Midbrain (tissue), 1 donor: Measurements from ENCODE around the gene NADSYN1.
A peak's percentile ranks its signal among the peaks of the same experiment; 100 is the strongest.
"Not testable (repeated sequence)": the region's sequence is repeated elsewhere in the genome, so short reads cannot be mapped to it uniquely, and the experiment has no call there.

ENCODE experiments used
- DNase-seq: peaks from one replicate; lab custom pipeline; 2025; lab: John Stamatoyannopoulos, UW

Gene NADSYN1

GRCh38 chr11:71453037-71453917 lies at the start of gene NADSYN1:
TSS of gene NADSYN1 (plus strand) at chr11:71453203. CDS start at chr11:71453297, 94 bp downstream.
- DNase-seq = peak; percentile 98

- no peak for DNase-seq
Measured at GRCh38 chr11:71404209-71404608, 48.8 kb upstream of the NADSYN1 start.

- no peak for DNase-seq
Measured at GRCh38 chr11:71406681-71407080, 46.3 kb upstream of the NADSYN1 start.

GRCh38 chr11:71407356-71407755 lies 45.6 kb upstream of the NADSYN1 start:
- DNase-seq = no peak

- DNase-seq = no peak
Measured at GRCh38 chr11:71408826-71409225, 44.2 kb upstream of the NADSYN1 start.

GRCh38 chr11:71410363-71410966 lies 42.5 kb upstream of the NADSYN1 start:
- no peak for DNase-seq

- DNase-seq = no peak
Measured at GRCh38 chr11:71414645-71415044, 38.4 kb upstream of the NADSYN1 start.

GRCh38 chr11:71418643-71419042 lies 34.4 kb upstream of the NADSYN1 start:
- no peak for DNase-seq

- DNase-seq = peak; percentile 24
Measured at GRCh38 chr11:71420455-71421241, 32.4 kb upstream of the NADSYN1 start.

- DNase-seq = no peak
Measured at GRCh38 chr11:71421392-71421950, 31.5 kb upstream of the NADSYN1 start.

GRCh38 chr11:71422318-71422717 lies 30.7 kb upstream of the NADSYN1 start:
- not testable (repeated sequence) for DNase-seq

GRCh38 chr11:71423181-71423790 lies 29.7 kb upstream of the NADSYN1 start:
- no peak for DNase-seq

- no peak for DNase-seq
Measured at GRCh38 chr11:71425409-71425808, 27.6 kb upstream of the NADSYN1 start.

GRCh38 chr11:71425860-71426259 lies 27.1 kb upstream of the NADSYN1 start:
- DNase-seq = no peak

GRCh38 chr11:71426413-71426812 lies 26.6 kb upstream of the NADSYN1 start:
- DNase-seq = no peak

GRCh38 chr11:71428861-71429435 lies 24.1 kb upstream of the NADSYN1 start:
- no peak for DNase-seq

- DNase-seq = no peak
Measured at GRCh38 chr11:71429701-71430100, 23.3 kb upstream of the NADSYN1 start.

GRCh38 chr11:71430166-71430565 lies 22.8 kb upstream of the NADSYN1 start:
- no peak for DNase-seq

GRCh38 chr11:71431271-71431670 lies 21.7 kb upstream of the NADSYN1 start:
- no peak for DNase-seq

- DNase-seq = peak; percentile 43
Measured at GRCh38 chr11:71432761-71433647, 20.0 kb upstream of the NADSYN1 start.
